Transverse colon (tissue), 4 donors: ENCODE results near the gene FXYD3. TPM values are rescaled to one million over a fixed set of nuclear protein-coding genes. Genes with fewer than 3 reads are reported as not detected.

Source experiments
- DNase-seq: peaks from one replicate; pipeline ENCODE4 v3.0.0-alpha.2; 2019
- H3K27ac ChIP-seq, 4 donors: fragments of 200-600 bp; sonication (generic); 2 replicates each; pipeline ENCODE4 v1.5.1; 2016 to 2018; ENCODE audit warnings: inconsistent platforms in 4 of 4
- H3K27me3 ChIP-seq: fragments of 200-600 bp; sonication (generic); 2 replicates; pipeline ENCODE4 v1.5.1; 2017; ENCODE audit warnings: inconsistent platforms
- H3K36me3 ChIP-seq, 4 donors: fragments of 200-600 bp; sonication (generic); 2 replicates each; pipeline ENCODE4 v1.5.1; 2017 to 2019; ENCODE audit warnings: inconsistent platforms in 4 of 4
- H3K4me1 ChIP-seq, 4 donors: fragments of 200-600 bp; sonication (generic); 2 replicates each; pipeline ENCODE4 v1.5.1; 2017 to 2020; ENCODE audit warnings: inconsistent platforms in 4 of 4
- H3K4me3 ChIP-seq, 4 donors: fragments of 200-600 bp; sonication (generic); 1 replicate in 1 of 4; 2 replicates in 3 of 4; pipeline versions ENCODE4 v1.5.1 to v1.6.1; 2017 to 2019; ENCODE audit warnings: inconsistent platforms in 4 of 4
- H3K9me3 ChIP-seq, 2 donors: fragments of 200-600 bp; sonication (generic); 2 replicates each; pipeline ENCODE4 v1.5.1; 2017 to 2019; ENCODE audit warnings: inconsistent platforms in 2 of 2
- EP300 ChIP-seq: sonication (generic); formaldehyde crosslinking; IDR thresholded peaks from one replicate; pipeline ENCODE4 v1.6.1; 2017; ENCODE audit warnings: antibody characterized with exemption, low read depth
- POLR2A ChIP-seq: fragments of 450-650 bp; IDR thresholded peaks from one replicate; pipeline ENCODE4 v1.6.1; 2016; ENCODE audit warnings: antibody characterized with exemption, mild to moderate bottlenecking, moderate library complexity
- POLR2AphosphoS5 ChIP-seq, 3 donors: sonication (generic); formaldehyde crosslinking; IDR thresholded peaks; one replicate each; pipeline ENCODE4 v1.6.1; 2016; ENCODE audit warnings: antibody characterized with exemption in 3 of 3
- WGBS, 2 donors: methylation state at CpG; one replicate each; pipeline ENCODE4 v1.1.5; 2018; ENCODE audit warnings: low coverage in 1 of 2; 5-methylcytosine and 5-hydroxymethylcytosine counted together
- in situ Hi-C, 4 donors: fragments of 200-750 bp; cut with MboI; loops; one replicate each; pipeline versions ENCODE4 v1.15.0 to v1.15.1; 2017; ENCODE audit warnings: low sequenced_read_pairs in 3 of 4, low pct_ligation_motif_present in 1 of 4, low pct_unique_long_range_greater_than_20kb in 1 of 4
- intact Hi-C: fragments of 100-400 bp; cut with DNase I; formaldehyde crosslinking; loops from one replicate; pipeline ENCODE4 v1.15.1; 2023; ENCODE audit warnings: low total_unique reads
- total RNA-seq, 4 donors: library from RNA; depleted of rRNA; stranded (reverse); fragments of >200 nt; gene quantifications; one replicate each; pipeline ENCODE4 v1.1.0, GENCODE V29; 2016
- TF ChIP-seq, protein P1 (sequence below), 5 experiments: fragments of 200-600 bp in 3 of 5; fragments of 450-650 bp in 2 of 5; sonication (generic) in 3 of 5; IDR thresholded peaks; 1 replicate in 2 of 5; 2 replicates in 3 of 5; pipeline ENCODE4 v1.5.1; 2016 to 2017; ENCODE audit warnings: antibody characterized with exemption in 5 of 5, inconsistent platforms in 3 of 5, mild to moderate bottlenecking in 2 of 5, moderate library complexity in 1 of 5

FXYD3 gene
- total RNA-seq, 4 donors from 2014 or later, result 1,678 to 4,641 (median 3,622) TPM

DNA sequence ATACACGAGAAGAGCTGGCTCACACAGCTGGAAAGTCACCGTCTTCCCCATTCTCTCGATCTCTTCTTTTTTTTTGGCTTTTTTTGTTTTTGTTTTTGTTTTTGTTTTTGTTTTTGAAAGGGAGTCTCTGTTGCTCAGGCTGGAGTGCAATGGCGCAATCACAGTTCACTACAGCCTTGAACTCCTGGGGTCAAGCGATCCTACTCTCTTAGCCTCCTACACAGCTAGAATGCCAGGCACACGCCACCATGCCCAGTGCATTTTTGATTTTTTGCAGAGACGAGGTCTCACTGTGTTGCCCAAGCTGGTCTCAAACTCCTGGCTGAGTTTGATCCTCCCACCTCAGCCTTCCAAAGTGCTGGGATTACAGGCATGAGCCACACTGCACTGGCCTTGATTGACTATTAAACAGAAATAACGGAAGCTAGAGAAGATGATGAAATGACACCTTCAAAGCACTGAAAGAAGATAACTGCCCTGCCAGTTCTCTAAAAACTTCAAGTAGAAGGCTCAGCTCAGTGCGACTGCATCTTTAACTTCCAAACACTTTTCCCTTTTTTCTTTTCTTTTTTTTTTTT is 4.0 kb downstream of the FXYD3 start:
- Histone ChIP-seq H3K4me1 (peaks cover 5 to 51% (median 48%) of the 10 kb centered on the region in 4 donors), H3K27ac (peak overlapping the region; percentile 88 to 95 (median 91)), H3K9me3 (no peaks in the 10 kb centered on the region), H3K36me3 (no peaks in the 10 kb centered on the region), H3K27me3 (no peaks in the 10 kb centered on the region), H3K4me3 (peak overlapping the region in 3 of 4 donors; percentile 38 to 65 (median 51))
- intact Hi-C loops (no loop called here), in situ Hi-C loops (no loop called here)
- 79 to 92% methylated on average over 3 to 9 of the region's 9 CpGs for WGBS, 2 donors
- TF ChIP-seq POLR2A (no peak), POLR2AphosphoS5 (IDR thresholded peaks at IDR 0.05) (peak in 1 of 3 donors; percentile 4)
- TF ChIP-seq, protein P1, sequence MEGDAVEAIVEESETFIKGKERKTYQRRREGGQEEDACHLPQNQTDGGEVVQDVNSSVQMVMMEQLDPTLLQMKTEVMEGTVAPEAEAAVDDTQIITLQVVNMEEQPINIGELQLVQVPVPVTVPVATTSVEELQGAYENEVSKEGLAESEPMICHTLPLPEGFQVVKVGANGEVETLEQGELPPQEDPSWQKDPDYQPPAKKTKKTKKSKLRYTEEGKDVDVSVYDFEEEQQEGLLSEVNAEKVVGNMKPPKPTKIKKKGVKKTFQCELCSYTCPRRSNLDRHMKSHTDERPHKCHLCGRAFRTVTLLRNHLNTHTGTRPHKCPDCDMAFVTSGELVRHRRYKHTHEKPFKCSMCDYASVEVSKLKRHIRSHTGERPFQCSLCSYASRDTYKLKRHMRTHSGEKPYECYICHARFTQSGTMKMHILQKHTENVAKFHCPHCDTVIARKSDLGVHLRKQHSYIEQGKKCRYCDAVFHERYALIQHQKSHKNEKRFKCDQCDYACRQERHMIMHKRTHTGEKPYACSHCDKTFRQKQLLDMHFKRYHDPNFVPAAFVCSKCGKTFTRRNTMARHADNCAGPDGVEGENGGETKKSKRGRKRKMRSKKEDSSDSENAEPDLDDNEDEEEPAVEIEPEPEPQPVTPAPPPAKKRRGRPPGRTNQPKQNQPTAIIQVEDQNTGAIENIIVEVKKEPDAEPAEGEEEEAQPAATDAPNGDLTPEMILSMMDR (IDR thresholded peaks at IDR 0.05), result no peak
- DNase-seq, result no peak

DNA sequence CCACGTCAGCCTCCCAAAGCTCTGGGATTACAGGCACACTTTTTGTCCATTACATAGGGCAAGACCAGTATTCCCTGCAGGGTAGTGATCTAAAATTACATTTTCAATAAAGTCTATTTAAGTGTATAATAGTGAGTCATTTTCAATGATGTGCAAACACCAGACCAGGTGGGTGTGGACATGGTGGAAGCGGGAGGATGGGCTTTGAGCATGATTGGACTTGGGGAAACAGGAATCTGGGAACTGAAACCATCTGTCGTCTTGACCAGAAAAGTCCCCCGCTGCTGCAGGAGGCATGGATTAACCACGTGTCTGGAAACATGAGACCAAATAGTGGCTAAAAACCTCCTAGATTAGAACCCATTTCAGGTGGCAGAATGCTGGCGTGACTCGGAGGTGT is 4.9 kb downstream of the FXYD3 start:
- 36% methylated on average over 7 of the region's 7 CpGs; no CpG with 5 or more reads in 1 of the 2 donors for WGBS, 2 donors
- Histone ChIP-seq H3K36me3 (no peaks in the 10 kb centered on the region), H3K4me1 (peaks cover 10 to 55% (median 50%) of the 10 kb centered on the region in 4 donors), H3K27ac (peak overlapping the region; percentile 88 to 95 (median 91)), H3K4me3 (peak overlapping the region in 1 of 4 donors; percentile 65), H3K27me3 (no peaks in the 10 kb centered on the region), H3K9me3 (no peaks in the 10 kb centered on the region)
- TF ChIP-seq POLR2AphosphoS5 (IDR thresholded peaks at IDR 0.05) (peak in 2 of 3 donors; percentile 19 to 43), POLR2A (no peak), EP300 (no peak)
- TF ChIP-seq, protein P1 (IDR thresholded peaks at IDR 0.05), result no peak
- DNase-seq, result no peak
- in situ Hi-C loops, result no loop called here
- intact Hi-C loops, result no loop called here

DNA sequence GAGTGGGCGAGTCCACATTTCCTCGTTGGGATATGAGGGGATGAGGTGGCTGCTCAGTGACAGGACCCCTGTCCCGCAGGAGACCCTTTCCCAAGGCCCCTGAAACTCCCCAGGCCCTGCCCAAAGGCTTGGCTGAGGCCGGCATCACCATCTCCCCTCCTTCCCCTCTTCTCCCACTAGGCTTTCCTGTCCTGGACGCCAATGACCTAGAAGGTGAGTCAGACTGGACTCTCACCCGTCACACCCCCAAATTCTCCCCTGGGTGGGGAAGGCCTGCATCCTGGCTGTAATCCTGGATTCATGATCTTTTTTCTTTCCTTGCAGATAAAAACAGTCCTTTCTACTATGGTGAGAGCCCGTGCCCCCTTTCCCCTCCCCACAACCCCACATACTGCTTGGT is 5.3 kb downstream of the FXYD3 start:
- H3K4me3 ChIP-seq, result peak overlapping the region in 1 of 4 donors; percentile 65
- no peak for TF ChIP-seq EP300
- peak in 2 of 3 donors; percentile 41 to 70 for TF ChIP-seq POLR2AphosphoS5 (IDR thresholded peaks at IDR 0.05)
- TF ChIP-seq POLR2A, result peak; percentile 12
- TF ChIP-seq, protein P1 (IDR thresholded peaks at IDR 0.05), result no peak
- intact Hi-C loops, result no loop called here
- in situ Hi-C loops, result no loop called here
- peak; percentile 67 for DNase-seq
- peak overlapping the region; percentile 88 to 95 (median 91) for H3K27ac ChIP-seq
- H3K27me3 ChIP-seq, result no peaks in the 10 kb centered on the region
- WGBS, 2 donors, result 49% methylated on average over 7 of the region's 7 CpGs; no CpG with 5 or more reads in 1 of the 2 donors
- no peaks in the 10 kb centered on the region for H3K36me3 ChIP-seq
- no peaks in the 10 kb centered on the region for H3K9me3 ChIP-seq
- H3K4me1 ChIP-seq, result peaks cover 10 to 59% (median 54%) of the 10 kb centered on the region in 4 donors

DNA sequence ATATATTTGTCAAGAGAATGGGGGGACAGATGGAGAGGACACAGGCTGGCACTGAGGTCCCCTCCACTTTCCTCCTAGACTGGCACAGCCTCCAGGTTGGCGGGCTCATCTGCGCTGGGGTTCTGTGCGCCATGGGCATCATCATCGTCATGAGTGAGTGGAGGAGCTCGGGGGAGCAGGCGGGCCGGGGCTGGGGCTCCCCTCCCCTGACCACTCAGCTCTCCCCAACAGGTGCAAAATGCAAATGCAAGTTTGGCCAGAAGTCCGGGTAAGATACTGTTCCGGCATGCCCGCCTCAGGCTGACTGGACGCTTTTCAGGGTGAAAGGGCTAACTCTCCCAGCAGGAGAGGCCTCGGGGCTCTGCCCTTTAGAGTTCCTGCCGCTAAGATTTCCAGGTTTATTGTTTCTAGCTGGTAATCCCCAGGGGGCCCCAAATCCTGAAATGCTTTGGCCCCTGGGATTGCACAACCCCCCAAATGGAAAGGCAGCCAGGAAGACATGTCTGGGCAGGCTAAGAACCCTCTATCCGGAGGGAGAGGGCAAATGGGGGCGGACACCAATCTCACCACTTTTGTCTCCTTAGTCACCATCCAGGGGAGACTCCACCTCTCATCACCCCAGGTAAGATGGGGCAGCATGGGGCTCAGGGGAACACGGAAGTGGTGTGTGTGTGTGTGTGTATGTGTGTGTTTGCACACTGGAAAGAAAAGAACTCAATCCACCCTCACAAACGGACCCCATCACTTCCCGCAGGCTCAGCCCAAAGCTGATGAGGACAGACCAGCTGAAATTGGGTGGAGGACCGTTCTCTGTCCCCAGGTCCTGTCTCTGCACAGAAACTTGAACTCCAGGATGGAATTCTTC is 7.3 kb downstream of the FXYD3 start:
- in situ Hi-C loops, result no loop called here
- Histone ChIP-seq H3K9me3 (no peaks in the 10 kb centered on the region), H3K27ac (peak overlapping the region; percentile 88 to 95 (median 91)), H3K4me1 (peaks cover 10 to 79% (median 59%) of the 10 kb centered on the region in 4 donors), H3K4me3 (no peak overlapping the region), H3K36me3 (no peaks in the 10 kb centered on the region), H3K27me3 (no peaks in the 10 kb centered on the region)
- TF ChIP-seq POLR2AphosphoS5 (IDR thresholded peaks at IDR 0.05) (peak in 1 of 3 donors; percentile 3), EP300 (no peak)
- intact Hi-C loops, result no loop called here
- 78% methylated on average over 18 of the region's 19 CpGs; no CpG with 5 or more reads in 1 of the 2 donors for WGBS, 2 donors
- DNase-seq, result no peak
